Measurements from ENCODE around the gene TPRA1. TPM values are rescaled to one million over a fixed set of nuclear protein-coding genes. Genes with fewer than 3 reads are reported as not detected.

The TPRA1 gene
- total and polyA plus RNA-seq, 2 experiments from 2014 or later: 16.7 to 30.4 TPM

GRCh38 chr3:127604035-127604434 lies 13.5 kb upstream of the TPRA1 start (continued):
- TF ChIP-seq CREB1 (CRISPR knock-in tag; IDR thresholded peaks at IDR 0.05; ENCODE audit: low read depth) (no peak), EZH2 (IDR thresholded peaks at IDR 0.05; ENCODE audit: low read depth, unreplicated experiment) (no peak), ZNF331 (CRISPR knock-in tag; IDR thresholded peaks at IDR 0.05; ENCODE audit: low read depth) (no peak), STAT1 (IDR thresholded peaks at IDR 0.05; ENCODE audit: unreplicated experiment) (no peak), EZH2phosphoT487 (IDR thresholded peaks at IDR 0.05; ENCODE audit: unreplicated experiment) (no peak)

- H3K9me2 ChIP-seq (ENCODE audit: insufficient read depth): no peaks in the 10 kb centered on the region
- H3K27ac Mint-ChIP-seq: no peak overlapping the region; the same call in 1 of the 2 replicates
- H3K36me3 Mint-ChIP-seq (ENCODE audit: low read depth): peaks cover 72% of the 10 kb centered on the region
- ATAC-seq (no peak), DNase-seq (ENCODE audit: low spot score) (no peak)
- peaks cover 15% of the 10 kb centered on the region for H3K27me3 Mint-ChIP-seq (ENCODE audit: insufficient read depth, low read depth, poor library complexity)
- no peak overlapping the region for H2AFZ ChIP-seq
- H3F3A ChIP-seq (replicated peaks; ENCODE audit: low read depth): no peaks in the 10 kb centered on the region
- no peaks in the 10 kb centered on the region for H3K9me3 Mint-ChIP-seq
- peaks cover 28% of the 10 kb centered on the region for H3K4me1 Mint-ChIP-seq
- H3K27ac ChIP-seq (ENCODE audit: low read depth): no peak overlapping the region
- peak overlapping the region; percentile 34; the same call in 1 of the 2 replicates for H3K4me3 ChIP-seq
- no peaks in the 10 kb centered on the region for H3K27me3 ChIP-seq (ENCODE audit: insufficient read depth)
- H3K79me2 ChIP-seq (replicated peaks; ENCODE audit: insufficient read depth): peaks cover 58% of the 10 kb centered on the region
- H3K36me3 ChIP-seq (ENCODE audit: insufficient read depth): peaks cover 58% of the 10 kb centered on the region
- H3K4me2 ChIP-seq: peak overlapping the region; percentile 100; the same call in 1 of the 2 replicates
- H3K4me1 ChIP-seq (ENCODE audit: insufficient read depth): peaks cover 24% of the 10 kb centered on the region
- peak overlapping the region; percentile 51 for H3K4me3 Mint-ChIP-seq
- H4K20me1 ChIP-seq (replicated peaks; ENCODE audit: insufficient read depth): peaks cover 26% of the 10 kb centered on the region
- TF ChIP-seq ZNF462 (CRISPR knock-in tag; IDR thresholded peaks at IDR 0.05) (no peak), CREB1 (CRISPR knock-in tag; IDR thresholded peaks at IDR 0.05; ENCODE audit: low read depth) (no peak), EZH2phosphoT487 (IDR thresholded peaks at IDR 0.05; ENCODE audit: unreplicated experiment) (no peak), POLR2AphosphoS5 (IDR thresholded peaks at IDR 0.05; ENCODE audit: low read depth) (no peak), REST (IDR thresholded peaks at IDR 0.05; ENCODE audit: unreplicated experiment) (no peak), ZNF331 (CRISPR knock-in tag; IDR thresholded peaks at IDR 0.05; ENCODE audit: low read depth) (no peak), CTCF (conservative IDR thresholded peaks at IDR 0.05; ENCODE audit: low read depth in 2 of 2) (no peak), ZNF114 (CRISPR knock-in tag; IDR thresholded peaks at IDR 0.05) (no peak), JUNB (IDR thresholded peaks at IDR 0.05; ENCODE audit: unreplicated experiment) (no peak), EZH2 (IDR thresholded peaks at IDR 0.05; ENCODE audit: low read depth, unreplicated experiment) (no peak)
Observed at GRCh38 chr3:127600749-127601456, 10.4 kb upstream of the TPRA1 start.
